Renal cortical epithelial cell (primary cell): ENCODE measurements around the gene DFFA. TPM values are rescaled to one million over a fixed set of nuclear protein-coding genes. Genes with fewer than 3 reads are reported as not detected.
"Not testable (repeated sequence)": the region's sequence is repeated elsewhere in the genome, so short reads cannot be mapped to it uniquely, and the experiment has no call there.

Experiments used
- DNase-seq: peaks from one replicate; pipeline ENCODE4 v3.0.0-alpha.2; 2011; ENCODE audit warnings: low read depth
- total RNA-seq: library from RNA; depleted of rRNA; stranded (reverse); fragments of >200 nt; gene quantifications from 2 replicates; pipeline ENCODE4 v1.2.3, GENCODE V29; 2014

DFFA gene
- total RNA-seq, 1 donor from 2014 or later = 69.3 TPM

DNA sequence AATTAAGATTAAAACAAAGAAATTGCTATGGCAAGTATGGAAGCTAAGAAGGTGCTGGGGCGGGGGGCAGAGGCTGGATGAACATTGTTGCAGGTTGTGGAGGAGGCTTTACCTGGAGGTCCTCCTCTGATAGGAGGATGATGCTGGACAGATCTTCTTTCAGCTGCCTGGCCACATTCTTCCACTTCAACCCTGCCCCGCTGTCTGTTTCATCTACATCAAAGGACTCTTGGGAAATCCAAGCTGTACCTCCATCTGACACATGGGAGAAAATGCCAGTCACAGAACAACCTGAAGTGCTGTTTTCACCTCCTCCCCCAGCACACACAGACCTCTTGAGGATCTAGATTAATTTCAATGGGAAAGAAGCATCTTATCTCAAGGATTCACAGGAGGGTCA is 5.3 kb downstream of the DFFA start:
- DNase-seq = no peak

DNA sequence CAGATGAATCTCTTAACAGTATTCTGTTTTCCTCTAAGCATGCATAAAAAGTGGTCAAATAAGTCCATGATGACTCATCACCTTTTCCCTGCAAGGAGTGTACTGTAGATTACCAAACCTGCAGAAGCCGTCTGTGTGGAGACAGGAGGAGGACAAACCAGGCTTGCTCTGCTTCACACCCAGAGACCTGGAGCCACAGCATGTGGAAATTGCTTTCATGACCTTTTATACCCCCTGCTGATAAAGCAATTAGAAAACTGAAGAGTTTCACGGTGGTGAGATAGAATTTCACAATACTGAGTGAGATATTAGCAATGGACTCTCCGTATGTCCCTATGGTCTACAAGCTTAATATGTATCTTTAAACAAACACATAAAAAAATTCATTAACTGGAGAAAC is 13.1 kb downstream of the DFFA start:
- peak; percentile 98 for DNase-seq

DNA sequence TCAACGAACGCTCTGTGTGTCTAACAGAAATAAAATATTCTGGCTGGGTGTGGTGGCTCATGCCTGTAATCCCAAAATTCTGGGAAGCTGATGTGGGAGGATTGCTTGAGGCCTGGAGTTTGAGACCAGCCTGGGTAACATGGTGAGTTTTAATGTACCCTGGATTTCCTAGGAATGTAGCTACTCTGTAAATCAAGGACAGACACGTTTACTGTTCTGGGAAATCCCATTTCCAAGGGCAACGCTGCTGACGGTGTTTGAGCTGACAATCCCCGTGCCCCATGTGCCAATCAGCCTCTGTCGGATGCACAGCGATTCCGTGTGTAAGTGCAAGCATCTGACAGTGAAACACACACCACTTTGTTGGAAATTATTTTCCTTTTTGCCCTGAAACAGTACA is 14.5 kb downstream of the DFFA start:
- DNase-seq = no peak

DNA sequence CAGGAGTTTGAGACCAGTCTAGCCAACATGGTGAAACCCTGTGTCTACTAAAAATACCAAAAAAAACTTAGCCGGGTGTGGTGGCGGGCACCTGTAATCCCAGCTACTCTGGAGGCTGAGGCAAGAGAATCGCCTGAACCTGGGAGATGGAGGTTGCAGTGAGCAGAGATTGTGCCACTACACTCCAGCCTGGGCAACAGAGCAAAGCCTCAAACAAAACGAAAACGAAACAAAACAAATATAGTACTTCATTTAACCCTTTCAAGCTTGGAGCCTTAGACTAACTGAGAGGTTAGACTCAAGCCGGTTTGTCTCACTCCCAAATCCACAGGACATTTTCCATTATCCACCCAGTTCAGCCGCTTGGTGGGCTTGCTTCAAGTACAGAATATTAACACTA is 14.9 kb downstream of the DFFA start:
- not testable (repeated sequence) for DNase-seq

DNA sequence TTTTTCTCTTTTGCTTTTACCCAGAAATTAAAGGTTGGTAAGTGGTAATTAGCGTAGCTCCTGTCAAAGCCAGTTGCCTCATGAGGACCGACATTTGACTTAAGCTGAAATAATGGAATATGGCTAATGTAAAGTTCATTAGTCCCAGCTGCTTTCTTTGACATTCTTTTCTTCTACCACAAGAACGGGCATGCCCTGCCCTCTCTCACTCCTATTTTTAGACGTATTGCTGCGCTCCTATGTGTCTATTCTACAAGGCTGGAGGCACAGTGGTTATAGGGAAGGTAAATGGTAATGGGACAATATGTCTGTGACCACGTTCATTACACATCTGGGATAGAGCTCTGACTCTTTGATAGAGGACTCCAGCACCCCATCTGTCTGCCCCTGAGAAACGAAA is 15.7 kb downstream of the DFFA start:
- DNase-seq = no peak

DNA sequence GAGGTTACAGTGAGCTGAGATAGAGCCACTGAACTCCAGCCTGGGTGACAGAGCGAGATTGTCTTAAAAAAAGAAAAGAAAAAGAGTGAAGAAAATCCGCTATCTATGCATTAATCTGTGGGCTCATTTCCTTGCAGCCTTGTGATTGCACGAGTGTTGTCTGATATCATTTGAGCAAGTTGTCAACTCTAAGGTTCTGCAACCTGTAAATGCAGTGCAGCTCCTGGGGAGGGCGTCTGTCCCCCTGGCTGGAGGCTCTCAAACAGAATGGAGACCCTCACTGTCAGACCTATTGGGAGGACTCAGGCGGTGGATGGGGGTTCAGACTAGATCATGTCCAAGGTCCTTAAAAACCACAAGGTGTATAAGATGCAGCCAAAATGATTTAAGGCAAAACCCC is 16.3 kb downstream of the DFFA start:
- DNase-seq = no peak

DNA sequence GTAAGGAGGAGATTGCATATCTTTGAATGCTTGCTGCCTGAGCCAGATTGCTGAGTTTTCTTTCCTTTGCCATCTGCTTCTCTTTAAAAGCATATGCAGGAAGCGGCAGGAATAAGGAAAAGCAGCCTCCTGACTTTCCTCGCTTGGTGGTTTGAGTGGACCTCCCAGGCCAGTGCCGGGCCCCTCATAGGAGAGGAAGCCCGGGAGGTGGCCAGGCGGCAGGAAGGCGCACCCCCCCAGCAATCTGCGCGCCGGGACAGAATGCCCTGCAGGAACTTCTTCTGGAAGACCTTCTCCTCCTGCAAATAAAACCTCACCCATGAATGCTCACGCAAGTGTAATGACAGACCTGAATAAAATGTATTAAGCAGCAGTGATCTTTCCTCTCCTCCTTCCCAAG is 21.0 kb downstream of the DFFA start:
- no peak for DNase-seq

DNA sequence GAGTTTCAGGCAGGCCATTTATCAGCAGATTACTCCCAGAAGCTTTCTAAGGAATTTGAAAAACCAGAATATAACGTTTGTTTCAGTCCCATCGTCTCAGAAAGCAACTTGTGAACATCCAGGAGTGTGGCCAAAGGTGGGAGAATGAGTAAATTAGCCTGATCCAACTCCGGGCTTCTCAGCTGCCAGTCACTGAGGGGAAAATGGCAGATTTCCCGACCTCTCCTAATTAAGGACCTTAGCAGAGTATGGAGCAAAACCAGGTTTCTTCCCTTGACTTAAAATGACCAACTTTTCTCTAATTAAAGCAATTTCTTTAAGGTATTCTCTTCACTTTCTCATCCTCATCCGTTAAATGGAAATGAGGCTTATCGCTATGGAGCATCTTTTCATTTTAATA is 21.5 kb downstream of the DFFA start:
- no peak for DNase-seq

DNA sequence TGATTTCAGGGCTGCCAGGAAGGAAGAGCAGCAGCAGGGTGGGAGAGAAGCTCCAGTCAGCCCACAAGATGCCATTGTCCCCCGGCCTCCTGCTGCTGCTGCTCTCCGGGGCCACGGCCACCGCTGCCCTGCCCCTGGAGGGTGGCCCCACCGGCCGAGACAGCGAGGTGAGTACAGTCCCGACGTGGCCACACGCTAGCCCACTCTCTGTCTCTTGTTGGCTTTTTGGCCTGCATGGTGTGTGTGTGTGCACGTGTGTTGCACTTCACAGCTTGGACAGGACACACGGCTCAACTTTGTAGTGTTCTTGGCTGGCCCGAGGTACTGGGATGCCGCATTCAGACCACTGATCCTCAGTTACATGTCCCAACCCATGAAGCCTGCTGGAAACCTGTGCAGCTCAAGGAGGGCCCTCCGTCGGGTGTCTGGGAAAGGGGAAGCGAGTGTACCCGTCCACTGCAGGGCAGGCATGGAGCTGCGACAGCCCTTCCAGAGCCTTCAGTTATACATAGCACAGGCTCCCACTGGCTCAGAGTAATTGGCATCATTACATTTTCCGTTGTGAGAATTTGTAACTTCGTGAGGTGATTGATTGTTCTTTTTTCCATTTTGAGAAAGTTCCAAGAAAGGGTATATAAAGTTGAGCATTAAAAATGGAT is 22.0 kb downstream of the DFFA start:
- DNase-seq = no peak

DNA sequence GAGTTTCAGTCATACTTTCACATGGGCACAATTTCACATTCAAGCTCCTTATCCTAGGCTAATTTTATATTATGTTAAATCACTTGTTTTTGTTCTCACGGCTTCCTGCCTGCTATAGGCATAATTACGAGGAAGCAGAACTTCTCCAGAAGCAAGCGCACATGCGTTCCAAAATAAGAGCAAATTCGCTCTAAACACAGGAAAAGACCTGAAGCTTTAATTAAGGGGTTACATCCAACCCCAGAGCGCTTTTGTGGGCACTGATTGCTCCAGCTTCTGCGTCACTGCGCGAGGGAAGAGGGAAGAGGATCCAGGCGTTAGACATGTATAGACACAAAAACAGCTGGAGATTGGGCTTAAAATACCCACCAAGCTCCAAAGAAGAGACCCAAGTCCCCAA is 22.6 kb downstream of the DFFA start, which contains the start of gene CORT:
CORT (plus strand) TSS at position 281 of the 400 bp plus-strand sequence. CDS start 193 bp downstream, outside the sequence.
- DNase-seq = no peak

DNA sequence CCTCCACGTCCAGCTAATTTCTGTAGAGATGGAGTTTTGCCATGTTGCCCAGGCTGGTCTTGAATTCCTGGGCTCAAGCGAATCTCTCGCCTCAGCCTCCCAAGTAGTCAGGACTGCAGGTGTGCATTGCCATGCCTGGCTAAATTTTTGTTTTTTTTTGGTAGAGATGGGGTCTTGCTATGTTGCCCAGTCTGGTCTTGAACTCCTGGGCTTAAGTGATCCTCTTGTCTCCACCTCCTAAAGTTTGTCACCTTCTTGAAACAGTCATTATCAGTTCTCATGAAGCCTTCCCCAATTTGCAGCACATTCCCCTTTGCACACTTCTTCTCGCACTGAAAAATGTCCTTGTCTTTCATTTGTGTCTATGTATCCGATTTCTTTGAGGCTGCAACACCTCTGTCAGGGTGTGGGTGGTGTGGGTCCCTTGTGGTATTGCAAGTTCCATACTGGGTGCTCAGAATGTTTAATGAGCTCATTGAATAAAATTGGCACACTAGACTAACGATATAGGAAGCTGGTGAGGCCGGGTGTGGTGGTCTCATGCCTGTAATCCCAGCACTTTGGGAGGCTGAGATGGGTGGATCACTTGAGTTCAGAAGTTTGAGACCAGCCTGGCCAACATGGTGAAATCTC is 25.4 kb downstream of the DFFA start:
- DNase-seq = no peak

DNA sequence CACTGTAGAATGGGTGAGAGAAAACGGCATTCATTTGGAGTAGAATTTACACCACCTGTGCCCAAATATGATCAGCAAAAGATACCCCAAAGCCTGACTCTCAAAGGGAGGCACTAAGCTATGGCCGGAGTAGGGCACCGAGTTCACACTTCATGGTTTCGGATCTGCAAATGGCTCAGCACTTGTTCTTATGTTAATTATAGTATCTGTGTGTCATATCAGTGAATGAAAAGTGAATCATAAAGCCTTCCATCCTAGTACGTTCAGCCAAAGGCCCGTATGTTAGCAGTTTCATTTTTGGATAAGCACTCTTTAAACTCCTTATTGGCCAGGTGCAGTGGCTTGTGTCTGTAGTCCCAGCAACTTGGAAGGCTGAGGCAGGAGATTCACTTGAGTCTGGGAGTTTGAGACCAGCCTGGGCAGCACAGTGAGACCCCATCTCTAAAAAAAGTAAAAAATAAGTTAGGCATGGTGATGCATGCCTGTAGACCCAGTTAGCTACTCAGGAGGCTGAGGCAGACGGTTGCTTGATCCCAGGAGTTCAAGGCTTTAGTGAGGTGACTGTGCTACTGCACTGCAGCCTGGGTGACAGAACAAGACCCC is 27.4 kb downstream of the DFFA start:
- DNase-seq = no peak

DNA sequence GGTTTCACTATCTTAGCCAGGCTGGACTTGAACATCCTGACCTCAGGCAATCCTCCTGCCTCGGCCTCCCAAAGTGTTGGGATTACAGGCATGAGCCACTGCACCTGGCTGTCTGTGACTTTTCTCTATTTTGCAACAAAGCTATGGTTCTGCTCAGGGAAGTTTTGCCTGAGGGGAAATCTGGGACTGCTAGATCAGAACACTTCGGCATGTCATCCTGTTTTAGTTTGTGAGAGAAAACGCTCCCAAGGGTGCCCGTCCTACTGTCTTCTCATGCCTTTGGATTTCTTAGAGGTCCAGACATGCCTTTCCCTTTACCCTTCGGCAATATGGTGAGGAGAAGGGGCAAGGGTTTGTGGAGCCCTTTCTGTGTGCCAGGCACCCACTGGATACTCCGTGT is 28.1 kb downstream of the DFFA start:
- no peak for DNase-seq

DNA sequence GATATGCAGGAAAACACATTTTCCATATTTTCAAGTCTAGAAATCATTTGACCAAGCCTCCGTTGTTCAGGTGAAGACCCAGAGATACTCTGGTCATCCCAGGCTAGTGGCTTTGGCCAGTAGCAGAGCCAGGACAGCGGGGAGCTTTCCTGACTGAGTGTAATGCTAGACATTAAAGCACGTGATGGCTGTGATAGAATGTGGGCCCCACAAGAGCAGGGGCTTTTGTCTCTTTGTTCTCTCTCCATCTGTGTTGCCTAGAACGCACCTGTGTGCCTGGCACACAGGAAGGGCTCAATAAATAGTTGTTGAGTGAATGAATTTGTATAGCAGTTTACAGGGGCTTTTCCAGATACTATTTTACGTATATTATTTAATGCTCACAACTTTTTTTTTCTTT is 31.5 kb downstream of the DFFA start:
- no peak for DNase-seq

DNA sequence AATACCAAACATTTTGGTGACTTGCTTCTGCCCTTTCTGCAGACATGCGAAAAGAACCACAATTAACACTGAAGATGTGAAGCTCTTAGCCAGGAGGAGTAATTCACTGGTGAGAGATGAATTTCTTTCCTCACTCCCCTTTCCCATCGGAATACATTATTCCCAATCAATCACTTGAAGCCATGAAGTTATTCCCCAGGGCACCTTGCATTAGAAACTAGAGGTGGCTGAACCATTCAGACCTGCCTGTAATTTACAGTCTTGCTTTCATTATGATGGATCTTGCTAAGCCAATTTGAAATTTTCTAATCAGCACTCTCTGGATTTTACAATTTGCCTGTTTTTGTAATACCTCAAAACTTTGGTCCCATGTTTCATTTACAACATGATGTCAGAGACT is 32.0 kb downstream of the DFFA start:
- DNase-seq = no peak

DNA sequence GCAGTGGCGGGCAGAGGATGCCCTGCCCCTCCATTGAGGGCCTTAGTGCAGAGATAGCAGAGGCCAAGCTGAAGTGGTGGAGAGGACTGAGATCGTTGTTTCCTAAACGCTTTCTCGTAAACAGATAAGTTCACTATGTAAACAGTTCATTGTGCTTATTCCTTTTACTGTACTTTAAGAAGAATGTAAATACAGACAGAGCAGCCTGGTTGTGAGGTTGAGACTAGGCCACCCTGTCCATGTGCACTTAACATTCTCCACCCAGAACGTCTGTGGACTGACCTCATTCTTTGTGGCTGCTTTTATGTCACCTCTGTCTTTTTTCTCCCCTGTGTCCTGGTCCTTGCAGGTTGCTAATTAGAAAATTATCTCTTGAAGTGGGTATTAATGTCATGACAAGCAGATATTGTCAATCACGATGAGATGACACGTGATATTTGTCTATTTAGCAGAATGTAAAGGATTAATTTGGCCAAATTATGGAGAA is 33.6 kb downstream of the DFFA start:
- DNase-seq = no peak

DNA sequence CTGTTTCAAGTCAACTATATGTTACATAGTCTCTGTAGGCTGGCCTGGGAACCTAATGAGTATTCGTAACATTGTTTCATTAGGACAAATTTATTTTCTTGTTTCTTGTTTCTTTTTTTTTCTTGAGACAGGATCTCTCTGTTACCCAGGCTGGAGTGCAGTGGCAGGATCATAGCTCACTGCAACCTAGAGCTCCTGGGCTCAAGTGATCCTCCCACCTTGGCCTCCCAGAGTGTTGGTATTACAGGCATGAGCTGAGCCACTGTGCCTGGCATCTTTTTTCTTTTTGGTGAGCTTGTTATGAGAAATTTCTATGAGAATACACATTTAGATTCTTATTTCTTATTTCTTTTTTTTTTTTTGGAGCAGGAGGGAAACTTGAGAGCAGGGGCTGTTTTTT is 35.3 kb downstream of the DFFA start:
- DNase-seq = no peak

DNA sequence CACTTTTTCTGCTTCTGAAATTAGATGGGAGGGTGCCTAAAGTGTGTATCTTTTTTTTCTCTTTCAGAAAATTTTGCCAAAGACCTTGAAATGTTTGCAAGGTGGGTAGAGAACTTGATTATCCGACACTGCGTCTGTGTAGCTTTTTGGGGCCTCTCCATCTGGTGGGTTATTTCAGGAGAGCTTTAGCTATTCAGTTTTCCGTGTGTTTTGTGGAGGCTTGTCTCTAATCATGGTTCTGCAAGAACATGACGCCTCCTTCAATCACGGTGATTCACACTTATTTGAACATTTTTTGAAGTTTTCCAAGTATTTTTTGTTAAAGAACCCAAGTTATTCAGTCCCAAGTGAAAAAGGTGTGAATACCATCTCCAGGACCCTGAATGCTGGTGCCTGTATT is 37.7 kb downstream of the DFFA start:
- no peak for DNase-seq

DNA sequence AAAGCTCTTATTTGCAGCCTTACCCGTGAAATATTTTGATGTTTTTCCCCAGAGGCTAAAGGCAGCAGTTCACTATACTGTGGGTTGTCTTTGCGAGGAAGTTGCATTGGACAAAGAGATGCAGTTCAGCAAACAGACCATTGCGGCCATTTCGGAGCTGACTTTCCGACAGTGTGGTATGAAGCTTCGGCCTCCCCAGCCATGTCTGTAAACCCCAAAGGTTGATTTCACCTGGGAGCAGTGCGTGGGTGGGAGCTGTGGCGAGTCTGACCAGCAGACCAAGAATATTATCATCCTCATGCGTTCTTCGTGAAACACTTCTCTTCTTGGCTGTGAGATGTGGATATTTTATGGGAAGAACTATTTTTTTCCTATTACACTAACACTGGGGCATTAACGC is 38.5 kb downstream of the DFFA start:
- no peak for DNase-seq

DNA sequence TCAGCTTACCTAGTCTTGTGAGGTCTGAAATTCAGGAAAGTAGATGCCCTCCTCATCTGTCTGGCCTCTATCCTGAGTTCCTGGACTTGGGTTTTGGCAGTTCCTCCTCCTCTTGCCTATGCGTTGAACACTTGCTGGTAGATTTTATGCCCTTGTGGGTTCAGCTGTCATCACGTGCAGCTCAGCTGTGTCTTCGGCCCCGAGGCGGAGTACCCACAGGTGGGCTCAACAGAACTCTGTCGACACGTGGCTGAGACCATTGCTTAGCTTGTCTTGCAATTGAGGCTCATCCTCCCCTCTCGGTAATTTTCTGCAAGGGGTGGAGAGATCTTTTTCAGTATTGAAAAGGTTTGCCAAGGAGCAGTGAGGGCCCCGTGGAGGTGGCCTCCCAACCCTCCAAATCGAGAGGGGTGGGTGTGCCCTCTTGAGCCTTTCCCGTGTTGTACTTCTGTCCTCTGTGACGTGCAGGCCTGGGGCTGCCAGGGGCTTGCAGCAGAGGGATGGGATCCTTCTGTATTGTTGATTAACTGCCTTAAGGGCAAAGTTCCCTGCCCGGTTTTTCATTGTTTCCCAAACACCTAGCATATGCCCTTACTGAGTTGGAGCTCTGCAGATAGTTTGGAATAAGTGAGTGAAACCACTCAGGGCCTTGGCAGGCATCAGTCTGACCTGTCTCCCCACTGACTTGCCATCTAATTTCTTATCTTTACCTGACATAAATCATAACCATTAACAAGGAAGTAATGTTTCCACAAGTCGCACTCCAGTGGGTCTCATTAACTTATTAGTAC is 39.2 kb downstream of the DFFA start:
- peak; percentile 9 for DNase-seq

DNA sequence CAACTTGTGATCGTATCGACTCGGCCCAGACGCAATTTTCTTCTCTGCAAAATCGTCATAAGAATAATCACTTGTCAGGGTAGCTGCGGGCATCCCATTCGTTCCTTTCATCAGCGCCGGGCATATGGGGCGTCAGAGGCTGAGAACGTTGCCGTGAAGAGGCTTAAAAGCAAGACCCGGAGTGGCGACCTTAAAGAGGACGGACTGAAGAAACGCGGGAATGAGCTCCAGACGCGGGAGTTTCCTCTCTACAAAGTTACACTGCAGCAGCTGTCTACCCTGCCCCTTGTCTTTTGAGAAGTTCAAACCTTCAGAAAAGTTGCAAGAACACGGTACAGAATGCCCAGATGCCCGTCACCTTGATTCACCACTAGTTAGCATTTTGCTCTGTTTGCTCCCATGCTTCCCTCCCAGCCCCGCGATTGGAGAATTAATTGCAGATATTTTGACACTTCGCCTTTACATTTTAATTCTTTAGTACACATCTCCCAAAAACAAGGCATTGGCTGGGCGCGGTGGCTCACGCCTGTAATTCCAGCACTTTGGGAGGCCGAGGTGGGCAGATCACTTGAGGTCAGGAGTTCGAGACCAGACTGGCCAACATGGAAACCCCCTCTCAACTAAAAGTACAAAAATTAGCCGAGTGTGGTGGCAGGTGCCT is 41.1 kb downstream of the DFFA start:
- DNase-seq = peak; percentile 20
